NCI-H2029 treated with DMSO at 0.1 percent for 48 hours (cell line): ENCODE results near the gene SPAG17.

Experiments
- DNase-seq: peaks from one replicate; lab custom pipeline; 2025; lab: John Stamatoyannopoulos, UW

The SPAG17 gene

DNA sequence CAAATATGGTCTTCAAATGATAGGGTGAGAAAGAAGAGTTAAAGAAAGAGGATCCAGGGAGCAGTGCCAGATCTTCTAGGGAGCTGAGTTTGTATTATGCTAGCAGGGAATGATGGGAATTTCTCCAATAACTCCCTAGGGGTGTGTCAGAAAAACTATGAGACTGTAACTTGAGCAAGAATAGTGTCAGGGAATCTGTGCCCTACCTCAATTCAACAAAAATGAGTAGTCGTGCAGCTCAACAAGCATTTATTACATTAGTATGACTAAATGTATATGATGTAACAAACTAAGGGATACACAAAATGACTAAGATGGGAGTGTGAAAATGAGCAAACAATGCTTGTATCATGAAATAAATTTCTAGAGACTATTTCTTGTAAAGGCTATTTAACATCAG is 24.2 kb downstream of the SPAG17 start:
- no peak for DNase-seq

DNA sequence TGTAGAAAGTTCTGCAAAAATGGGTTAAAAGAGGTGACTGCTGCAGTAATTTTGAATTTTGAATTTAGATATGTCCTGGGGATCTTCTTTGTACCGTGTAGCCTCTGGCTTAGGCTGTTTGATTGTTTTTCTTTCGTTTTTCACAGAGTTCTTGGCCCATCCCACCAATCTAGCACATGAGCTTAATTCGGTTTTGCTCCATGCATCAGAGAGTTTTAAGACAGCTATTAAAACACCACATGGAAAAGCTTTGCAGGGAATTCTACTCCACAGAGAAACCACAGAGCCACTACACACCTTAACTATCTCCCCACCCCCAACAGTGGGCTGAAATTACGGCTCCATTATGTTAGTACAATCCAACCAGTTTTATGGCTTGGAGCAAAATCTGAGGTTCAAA is 25.5 kb downstream of the SPAG17 start:
- DNase-seq = no peak

DNA sequence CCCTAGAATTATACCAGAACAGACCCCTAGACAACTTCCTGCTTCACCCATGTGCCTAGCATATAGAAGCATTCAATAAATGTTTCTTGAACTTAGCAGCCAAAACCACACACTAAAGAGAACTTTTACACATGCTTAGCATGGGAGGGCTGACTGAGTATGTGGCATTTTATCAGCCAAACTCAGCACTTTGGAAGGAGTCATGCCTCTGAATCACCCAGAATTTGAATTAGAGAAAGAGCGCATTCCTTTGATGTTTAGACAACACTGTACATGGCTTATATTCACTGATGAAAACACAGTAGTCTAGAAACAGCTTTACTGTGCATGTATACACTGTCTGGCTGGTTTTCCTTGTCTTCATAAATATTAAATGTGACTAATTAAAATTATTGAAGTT is 26.1 kb downstream of the SPAG17 start:
- DNase-seq = no peak

DNA sequence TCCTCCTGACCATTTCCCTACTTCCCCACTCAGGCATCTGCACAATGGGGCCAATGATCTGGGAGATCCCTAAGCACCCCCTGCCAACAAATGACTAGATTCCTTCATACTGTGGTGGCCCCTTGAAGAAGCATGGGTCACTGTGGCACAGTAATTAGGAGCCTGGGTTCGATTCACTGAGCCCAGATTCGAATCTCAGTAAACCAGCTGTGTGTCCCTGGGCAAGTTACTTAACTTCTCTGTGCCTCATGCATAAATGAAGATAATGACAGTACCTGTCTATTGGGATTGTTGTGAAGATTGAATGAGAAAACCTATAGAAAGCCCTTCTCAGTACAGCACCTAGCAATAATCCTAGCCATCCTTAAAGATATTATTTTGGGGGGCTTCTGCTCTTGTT is 27.5 kb downstream of the SPAG17 start:
- DNase-seq = no peak

DNA sequence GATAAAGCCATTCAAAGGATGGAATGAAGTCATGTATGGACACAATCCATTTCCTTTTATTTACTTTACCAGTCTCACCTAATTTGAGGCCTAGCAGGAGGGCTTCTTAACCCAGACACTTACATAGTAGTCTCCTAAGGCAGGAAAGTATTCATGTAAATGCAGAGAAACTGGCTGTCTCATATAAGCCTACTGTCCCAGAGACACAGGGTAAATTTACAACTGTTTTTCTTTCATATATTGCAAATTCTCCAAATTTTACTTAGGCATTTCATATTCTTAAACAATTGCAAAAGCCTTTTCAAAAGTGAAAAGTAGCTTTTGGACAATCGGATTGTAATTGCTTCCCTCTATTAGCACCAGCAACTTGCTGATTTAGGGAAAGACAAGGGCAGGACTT is 29.9 kb downstream of the SPAG17 start:
- DNase-seq = no peak

DNA sequence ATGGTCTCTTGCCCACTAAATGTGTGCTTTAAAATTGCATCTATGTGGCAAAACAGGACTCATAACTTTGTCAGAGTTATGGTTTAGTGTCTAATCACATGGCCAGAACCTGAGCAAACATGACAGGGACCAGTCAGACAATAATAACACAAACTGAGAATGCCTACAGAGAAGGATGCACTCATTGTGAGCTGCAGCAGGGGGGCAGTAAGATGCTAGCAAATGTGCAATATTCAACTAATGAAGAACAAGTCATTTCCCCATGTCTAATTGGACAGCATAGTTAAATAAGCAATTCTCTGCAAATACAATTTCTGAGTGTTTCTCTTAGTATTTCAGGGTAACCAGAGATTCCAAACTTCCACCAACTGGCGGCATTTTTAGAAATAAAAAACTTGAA is 30.8 kb downstream of the SPAG17 start:
- DNase-seq = no peak

DNA sequence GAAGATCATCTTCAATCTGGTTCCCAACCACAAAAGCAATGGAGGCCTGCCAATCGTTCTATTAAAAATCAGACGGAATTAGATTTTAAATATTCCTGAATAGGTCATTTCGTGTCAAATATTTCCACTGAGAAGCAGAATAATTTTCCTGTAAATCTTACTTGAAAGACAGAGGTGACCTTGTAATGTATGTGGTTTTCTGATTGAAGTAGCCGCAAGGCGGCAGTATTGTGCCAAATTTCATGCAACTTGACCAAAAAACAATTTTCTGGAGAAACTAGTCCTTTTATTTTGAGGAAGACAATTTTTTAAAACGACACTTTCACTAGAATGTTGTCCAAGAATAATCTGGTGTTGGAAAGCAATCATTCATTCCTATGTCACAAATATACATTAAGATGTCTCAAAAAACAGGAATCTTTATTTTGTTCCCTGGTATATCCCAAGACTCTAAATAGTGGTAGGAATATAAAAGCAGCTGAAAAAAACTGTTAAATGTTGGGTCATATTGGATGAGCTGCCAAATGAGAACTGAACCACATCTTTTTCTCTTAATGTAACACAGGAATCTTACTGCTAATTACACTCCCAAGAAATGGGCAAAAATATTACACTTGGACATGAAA is 33.6 kb downstream of the SPAG17 start:
- no peak for DNase-seq

DNA sequence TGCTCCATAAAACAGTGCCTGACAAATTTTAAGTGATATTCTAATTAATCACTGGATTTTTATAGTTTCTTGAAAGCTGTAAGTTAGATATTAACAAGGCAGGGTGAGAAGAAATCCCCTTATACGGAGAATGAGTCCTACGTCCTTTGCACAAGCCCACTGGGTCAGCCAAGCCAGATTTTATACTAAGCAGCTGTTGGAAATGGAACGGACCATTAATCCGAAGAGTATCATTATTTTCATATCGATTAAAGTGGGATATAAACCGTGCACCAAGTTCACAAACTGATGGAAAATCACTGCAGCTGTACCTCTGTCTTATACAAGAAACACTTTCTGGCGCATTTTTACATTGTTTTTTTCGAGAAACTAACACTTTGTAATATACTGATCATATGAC is 35.2 kb downstream of the SPAG17 start:
- no peak for DNase-seq

DNA sequence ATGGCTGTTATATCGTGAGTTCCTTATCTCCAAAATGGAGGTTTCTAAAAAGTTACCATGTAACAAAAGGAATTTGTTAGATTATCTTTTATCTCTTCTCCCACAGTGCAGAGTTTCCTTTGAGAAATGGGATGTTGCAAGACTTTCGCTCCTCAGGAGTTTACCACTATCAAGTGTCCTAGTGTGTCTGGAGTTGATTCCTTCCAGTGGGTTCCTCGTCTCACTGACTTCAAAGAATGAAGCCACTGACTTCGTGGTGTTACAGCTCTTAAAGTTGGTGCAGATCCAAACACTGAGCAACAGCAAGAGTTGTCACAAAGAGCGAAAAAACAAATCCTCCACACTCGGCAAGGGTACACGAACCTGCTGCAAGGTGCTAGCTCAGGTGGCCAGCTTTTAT is 37.0 kb downstream of the SPAG17 start:
- DNase-seq = no peak

DNA sequence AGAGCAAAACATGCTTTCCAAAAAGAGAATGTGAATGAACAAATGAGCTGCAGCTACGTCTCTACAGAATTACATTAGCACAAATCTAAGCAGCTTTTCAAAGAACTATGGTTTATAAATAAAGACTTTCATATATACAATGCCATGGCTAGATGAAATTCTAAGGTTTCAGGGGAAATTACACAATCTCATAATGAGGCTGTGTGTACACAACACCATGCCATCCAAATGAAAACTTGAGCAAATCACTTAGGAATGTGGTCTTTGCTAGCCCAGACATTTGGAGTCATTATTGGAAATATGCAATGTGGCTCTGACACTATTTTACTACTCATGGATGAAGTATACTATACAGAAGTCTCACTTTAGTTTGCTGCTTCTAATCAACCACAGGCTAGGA is 37.5 kb downstream of the SPAG17 start:
- no peak for DNase-seq

DNA sequence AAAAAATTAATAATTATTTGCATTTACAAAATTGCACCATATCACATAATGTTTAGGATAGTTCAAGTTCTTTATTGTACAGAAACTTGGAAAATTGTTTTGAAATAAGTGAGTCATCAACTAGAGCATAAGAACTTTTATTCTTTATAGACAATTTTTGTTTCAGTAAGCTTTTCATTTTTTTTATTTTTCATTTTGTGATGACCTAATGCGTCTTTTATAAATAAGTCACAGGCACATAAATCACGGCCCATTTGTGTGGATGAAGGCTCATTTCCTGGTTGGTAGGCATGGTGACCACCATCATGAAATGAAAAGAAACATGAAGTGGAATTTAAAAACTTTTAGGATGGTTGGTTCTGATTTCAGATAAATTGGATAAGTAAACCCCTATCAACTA is 39.3 kb downstream of the SPAG17 start:
- DNase-seq = no peak

DNA sequence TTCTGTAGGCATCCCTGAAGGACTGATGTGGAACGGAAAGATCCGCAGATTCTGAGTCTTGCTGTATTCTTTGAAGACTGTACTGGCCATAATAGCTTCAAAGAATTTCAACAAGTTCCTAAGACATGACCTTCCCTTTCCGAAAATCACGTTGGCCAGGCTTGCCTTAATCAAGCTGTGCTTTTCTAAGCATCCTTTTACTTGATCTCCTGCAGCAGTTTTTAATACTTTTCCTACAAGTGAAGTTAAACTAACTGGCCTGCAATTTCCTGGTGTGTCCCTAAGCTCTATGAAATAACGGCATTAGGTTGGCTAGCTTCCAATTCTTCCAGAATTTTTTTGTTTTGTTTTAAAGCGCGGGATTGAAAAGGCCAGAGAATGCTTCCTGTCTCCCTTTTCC is 40.3 kb downstream of the SPAG17 start:
- no peak for DNase-seq

DNA sequence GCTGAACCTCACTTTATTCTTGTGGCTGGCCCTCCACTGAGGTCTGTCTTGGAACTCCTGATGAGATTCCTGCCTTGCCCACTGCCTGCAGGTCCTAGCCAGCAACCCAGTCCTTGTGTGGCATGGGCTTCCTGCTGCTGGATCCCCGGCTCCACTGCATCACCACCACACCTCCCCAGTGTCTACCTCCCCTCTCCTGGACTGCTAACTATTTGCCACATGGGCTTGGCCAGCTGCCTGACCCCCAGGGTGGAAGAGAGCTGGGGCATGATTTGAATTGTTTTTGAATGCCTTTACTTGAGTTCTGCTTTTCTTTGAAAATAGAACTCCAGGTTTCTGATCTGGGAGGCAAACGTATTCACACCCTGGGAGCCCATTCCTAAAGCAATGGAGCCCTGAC is 41.2 kb downstream of the SPAG17 start:
- DNase-seq = no peak

DNA sequence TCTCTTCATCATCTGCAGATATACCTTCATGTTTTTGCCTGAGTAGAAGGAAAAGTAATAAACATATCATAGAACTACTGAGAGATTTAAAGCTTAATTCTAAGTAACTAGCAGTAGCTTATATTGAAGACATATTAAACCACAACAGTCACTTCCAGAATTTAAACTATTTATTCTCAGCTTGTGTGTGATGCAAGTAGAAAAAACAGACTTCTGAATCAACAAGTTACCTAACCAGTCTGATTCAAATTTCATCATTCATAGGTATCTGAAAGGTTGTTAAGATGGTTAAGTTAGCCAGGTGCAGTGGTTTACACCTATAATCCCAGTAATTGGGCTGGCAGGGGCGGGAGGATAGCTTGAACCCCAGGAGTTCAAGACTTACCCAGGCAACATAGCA is 41.9 kb downstream of the SPAG17 start:
- DNase-seq = no peak

DNA sequence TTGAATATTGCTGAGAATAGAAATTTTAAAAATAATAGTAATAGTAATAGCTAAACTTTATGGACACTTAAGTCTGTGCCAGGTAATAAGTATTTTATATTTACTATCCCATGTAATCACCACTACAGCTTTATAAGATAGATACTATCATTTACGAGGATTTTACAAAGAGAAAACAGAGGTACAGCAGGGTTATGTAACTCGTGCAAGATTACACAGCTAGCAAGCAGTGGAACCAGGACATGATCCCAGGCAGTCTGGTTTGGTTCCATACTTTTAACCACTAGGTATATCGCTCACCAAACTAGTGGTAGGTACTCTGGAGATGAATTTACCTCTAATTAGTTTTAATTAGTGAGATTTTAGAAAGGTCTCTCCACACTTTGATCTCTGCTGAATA is 42.5 kb downstream of the SPAG17 start:
- DNase-seq = no peak

DNA sequence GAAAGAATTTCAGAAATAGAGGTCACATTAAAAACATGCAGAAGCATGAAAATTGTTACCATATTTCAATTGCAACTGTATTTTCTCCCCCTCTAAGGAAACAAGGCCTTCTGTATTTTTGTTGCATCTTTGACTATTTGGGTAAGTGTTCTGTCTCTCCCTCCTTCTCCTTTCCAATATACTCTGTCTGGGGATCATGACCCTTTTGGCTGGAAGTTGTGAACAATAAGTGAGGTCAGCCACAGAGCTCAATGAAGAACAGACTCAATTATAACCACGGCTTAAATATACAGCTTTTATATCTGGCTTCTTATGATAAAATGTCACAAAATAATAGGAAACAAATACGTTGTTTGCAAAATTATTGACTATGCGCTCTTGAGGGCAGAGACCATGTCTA is 47.1 kb downstream of the SPAG17 start:
- no peak for DNase-seq

DNA sequence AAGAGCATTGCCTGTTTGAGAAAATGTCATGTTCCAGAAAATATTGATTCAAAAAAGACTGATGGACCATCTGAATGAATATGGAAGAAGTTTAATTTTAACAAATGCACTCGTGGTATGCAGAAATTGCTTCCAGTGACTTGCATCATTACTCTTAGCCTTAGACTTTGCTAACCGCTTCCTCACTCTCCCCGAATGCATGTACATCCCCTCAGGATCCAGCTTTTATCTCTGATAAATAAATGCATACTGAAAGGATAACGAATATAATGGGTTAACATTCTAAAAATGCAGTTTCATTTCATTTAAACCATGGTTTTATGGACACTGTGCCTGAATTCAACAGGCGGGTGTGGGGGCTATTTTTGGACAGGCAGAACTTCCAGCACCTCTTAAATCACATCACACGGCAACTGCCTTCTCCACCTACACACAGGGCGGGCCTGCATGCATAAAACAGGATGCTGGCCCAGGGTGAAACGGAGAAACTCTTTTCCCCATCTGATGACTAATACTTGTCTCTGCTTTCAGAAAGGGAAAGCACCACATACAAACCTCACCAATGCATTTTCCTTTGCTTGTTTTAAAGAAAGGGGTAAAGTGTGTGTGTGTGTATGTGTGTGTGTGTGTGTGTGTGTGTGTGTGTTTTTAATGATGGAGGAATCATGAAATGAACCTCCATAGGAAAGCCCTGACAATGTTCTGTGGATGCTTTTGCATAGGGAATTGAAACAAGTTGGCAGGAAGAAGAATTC is 48.7 kb downstream of the SPAG17 start:
- no peak for DNase-seq

DNA sequence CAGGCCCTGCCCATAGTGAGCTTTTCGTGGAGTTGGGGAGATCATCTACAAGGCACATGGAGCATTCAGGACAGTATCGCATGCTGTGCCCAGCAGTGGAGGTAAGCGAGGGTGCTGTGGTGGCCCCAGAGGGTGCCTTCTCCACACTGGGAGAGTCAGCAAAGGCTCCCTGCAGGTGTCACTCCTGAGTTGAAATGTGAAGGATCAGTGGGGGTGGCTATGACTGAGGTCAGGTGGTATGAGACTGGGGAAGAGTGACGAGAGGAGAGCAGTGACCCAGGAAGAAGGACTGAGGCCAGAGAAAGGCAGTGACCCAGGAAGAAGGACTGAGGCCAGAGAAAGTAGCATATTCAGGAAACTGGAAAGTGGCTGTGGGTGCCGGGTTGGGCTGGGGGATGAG is 53.0 kb downstream of the SPAG17 start:
- DNase-seq = no peak

DNA sequence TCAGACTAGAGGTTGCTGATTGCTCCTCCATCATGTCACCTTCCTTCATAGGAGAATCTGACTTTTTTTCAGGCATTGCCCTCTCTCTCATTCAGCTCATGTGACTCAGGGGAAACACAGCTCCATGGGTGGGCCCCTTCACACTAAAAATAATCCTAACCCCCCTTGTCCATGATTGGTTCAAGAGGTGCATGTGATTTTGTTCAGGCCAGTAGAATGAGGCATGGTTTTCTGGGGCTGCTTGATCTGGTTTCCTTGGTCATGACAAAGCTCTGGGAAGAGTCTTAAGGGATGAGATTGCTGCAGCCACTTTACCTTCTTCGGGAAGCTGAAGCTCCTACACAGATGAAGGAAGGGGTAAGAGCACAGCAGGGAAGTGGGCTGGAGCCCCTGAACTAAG is 56.3 kb downstream of the SPAG17 start:
- DNase-seq = no peak

DNA sequence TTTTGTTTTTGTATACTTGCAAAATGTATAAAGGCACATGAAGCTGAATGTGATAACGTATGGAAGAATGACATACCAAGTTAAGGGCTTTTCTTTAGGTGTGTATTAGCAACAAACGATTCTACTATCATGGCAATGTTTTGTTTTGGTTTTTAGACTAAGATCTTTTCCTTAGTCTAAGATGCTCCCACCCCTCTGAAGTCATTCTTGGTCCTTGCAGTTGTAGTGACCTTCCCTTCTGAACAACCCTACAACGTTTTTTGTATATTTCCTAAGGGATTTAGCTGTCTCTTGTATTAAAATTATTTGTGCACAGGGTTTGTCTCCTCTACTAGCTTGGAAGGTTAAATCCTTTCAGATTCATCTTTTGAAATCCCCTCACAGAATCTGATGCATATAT is 61.0 kb downstream of the SPAG17 start:
- no peak for DNase-seq

DNA sequence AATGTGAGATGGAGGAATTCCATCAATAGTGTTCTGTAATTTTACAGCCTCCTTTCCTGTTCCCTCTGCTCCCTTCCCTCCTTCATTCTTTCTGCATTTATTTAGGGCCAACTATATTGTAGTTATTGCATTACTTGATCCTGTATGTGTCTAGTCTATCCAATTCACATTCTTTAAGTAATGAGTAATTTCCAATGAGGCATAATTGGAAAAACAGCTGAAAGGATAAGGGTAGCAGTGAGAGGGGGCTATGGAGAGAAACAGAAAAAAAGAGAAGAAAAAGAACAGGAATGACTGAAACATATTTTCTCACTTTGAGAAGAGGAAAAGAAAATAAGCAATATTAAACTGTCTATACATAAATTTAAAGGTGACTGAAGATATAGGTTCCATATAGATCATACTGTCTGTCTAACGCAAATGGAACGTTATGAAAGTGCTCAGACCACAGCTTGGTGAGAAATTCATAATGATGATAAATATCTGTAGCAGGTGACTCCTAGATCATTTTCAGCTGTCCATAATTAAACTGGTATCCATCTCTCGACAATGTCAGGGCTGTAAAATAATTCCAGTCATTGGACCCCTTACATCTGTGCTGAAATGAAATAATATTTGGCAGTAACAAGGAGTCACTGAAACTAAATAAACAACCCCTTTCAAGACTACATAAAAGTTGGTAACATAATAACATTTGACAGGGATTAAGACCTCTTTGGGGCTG is 61.8 kb downstream of the SPAG17 start:
- no peak for DNase-seq

DNA sequence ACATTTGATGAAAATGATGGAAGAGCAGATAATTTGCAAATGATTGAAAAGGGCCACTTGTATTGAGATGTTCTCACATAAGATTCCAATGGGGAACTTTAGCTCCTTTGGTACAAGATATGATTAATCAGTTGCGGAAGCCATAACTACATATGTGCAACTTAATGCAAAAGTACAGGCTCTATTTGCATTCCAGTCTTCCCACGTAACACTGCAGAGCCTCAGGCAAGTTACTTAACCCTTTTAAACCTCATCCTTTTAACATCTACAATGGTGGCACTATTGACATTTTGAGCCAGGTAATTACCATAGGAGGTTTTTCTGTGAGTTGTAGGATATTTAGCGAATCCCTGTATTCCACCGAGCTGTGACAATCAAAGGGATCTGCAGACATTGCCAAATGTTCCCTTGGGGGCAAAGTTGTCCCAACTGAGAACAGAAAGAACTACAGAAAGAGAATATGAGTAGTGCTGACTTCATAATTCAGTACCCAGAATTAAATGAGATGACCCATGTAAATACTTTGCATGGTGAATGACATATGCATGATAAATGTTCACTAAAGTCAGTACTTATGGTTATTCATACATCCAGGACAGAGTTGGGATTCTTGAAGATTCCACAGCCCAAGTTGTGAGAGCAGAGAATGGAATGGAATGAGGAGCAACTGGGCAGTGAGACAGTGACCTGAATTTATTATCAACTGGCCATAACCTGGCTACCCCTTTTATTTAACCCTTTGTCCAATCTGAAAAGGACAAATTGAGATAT is 62.6 kb downstream of the SPAG17 start:
- DNase-seq = no peak
